Anterior cingulate cortex (tissue), 58 donors: ENCODE measurements around the gene KRTAP19-4.
"Not testable (repeated sequence)": the region's sequence is repeated elsewhere in the genome, so short reads cannot be mapped to it uniquely, and the experiment has no call there.

Experiments used
- DNase-seq, 58 donors: peaks; one replicate each; lab custom pipeline; 2025; lab: John Stamatoyannopoulos, UW

The KRTAP19-4 gene, protein sequence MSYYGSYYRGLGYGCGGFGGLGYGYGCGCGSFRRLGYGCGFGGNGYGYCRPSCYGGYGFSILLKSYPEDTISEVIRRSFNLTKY

DNA sequence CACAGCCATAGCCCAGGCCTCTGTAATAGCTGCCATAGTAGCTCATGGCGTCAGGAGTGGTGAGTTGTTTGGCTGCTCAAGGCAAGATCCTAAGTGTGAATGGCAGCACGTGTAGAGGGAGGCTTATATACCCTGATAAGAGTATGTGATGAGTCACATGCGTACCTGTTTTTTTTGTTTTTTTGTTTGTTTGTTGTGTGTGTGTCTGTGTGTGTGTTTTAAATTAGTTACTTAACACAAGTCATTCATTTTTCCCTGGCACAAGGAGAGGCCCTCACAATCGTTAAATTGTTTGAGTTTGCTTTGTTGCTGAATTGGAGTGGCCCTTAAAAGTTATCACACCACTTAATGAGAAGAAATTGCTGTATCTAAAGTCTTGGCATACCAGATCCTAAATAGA is at the start of gene KRTAP19-4:
Gene KRTAP19-4 (minus strand): TSS at position 101 of the 400 bp plus-strand sequence. CDS start 55 bp downstream, at position 46.
- DNase-seq, result no peak

DNA sequence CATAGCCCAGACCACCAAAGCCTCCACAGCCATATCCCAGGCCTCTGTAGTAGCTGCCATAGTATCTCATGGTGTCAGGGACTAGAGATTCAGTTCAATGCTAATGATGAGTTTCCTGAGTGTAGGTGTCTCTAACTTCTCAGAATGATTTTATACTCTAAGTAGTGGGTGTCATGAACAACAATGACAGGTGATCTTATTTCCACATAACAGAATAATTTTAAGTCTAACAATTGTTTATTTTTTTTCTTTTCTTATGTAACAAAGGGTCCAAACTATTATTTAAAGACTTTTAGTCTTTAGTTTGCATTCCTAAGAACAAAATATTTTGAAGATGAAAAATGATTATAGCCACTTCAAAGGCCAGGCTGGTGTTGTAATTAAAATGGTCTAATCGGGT is 44.8 kb upstream of the KRTAP19-4 start, which contains the start of gene KRTAP19-6:
Gene KRTAP19-6 (minus strand): TSS at position 101 of the 400 bp plus-strand sequence. CDS start 31 bp downstream, at position 70.
- no peak for DNase-seq

DNA sequence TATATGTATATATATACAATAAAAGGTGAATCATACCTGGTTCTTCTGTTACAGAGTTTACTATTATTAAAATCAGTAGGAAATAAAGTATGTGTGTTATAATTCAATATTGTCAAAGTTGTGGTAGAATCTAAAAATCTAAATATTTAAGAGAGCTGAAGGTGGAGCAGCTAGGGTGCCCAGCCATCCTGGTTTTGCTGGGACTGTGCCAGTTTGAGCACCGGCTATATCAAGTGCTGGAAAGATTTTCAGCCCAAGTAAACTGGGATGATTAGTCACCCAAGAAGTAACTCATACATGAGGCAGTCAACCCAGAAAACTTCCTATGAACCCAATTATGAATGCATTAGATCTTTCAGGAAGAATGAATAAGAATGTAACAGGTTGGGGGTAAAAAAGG is 21.9 kb upstream of the KRTAP19-4 start:
- no peak for DNase-seq

DNA sequence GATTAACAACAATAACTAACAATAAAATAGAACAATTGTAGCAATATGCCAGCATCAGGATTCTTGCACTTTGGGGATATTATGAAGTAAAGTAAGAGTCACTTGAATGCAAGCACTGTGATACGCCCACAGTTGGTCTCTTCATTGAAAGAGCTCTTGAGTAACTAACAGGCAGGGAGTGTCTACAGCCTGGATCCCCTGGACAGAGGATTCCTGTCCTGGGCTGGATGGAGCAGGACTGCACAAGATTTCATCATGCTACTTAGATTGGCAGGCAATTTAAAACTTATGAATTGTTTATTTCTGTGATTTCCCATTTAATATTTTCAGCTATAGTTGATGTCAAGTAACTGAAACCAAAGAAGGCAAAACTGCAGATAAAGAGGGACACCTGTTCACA is 18.7 kb upstream of the KRTAP19-4 start:
- no peak for DNase-seq

DNA sequence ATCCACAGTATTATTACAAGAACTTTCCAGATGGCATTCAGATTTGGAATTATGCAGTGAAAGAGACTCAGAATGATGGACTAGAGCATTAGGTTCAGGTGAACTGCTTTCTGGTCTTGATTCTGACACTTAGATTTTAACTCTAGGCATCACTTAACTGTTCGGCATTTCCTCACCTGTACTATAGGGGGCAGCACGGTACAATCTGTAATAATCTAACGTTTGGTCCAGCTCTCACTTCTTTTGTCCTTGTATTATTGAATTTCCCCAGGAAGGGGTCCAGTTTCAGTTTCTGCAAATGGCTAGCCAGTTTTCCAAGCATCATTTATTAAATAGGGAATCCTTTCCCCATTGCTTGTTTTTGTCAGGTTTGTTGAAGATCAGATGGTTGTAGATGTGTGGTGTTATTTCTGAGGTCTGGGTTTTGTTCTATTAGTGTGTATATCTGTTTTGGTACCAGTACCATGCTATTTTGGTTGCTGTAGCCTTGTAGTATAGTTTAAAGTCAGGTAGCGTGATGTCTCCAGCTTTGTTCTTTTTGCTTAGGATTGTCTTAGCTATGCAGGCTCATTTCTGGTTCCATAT is 8.7 kb upstream of the KRTAP19-4 start:
- DNase-seq, result not testable (repeated sequence)

DNA sequence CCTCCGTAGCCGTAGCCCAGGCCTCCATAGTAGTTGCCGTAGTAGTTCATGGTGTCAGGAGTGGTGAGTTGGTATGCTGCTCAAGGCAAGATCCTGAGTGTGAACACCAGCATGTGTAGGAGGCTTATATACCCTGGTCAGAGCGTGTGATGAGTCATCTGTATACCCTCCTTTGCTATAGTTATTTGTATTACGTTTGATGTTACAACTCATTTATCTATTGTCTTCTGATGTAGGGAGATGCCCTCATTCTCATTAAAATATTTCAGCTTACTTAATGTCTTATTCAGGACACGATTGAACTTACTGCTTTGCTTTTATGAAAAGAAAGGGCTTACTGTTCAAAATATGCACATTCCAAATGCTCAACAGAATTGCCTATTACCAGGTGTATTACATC is 5.1 kb upstream of the KRTAP19-4 start, which contains the start of gene KRTAP19-5:
Gene KRTAP19-5 (minus strand): TSS at position 101 of the 400 bp plus-strand sequence. CDS start 51 bp downstream, at position 50.
- DNase-seq, result no peak

DNA sequence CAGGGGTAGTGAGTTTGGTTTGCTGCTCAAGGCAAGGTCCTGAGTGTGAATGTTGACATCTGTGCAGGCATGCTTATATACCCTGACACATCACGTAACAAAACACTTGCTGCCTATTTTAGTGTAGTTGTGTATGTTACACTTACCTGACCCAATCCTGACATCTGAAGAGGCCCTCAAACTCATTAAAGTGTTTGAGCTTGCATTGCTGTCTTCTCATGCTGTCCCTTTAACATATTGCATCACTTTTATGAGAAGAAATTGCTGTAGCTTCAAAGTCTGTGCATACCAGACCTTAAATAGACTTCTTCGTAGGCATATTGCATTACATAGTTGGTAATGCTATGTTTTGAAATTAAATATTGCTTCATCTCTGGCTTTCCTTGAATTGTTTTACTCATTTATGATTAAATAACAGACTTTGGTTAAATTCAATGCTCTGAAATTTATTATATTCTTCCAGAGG is 5.0 kb downstream of the KRTAP19-4 start, which contains the start of gene KRTAP19-3:
Gene KRTAP19-3 (minus strand): TSS at position 51 of the 466 bp plus-strand sequence. CDS start 56 bp downstream, outside the sequence.
- no peak for DNase-seq

DNA sequence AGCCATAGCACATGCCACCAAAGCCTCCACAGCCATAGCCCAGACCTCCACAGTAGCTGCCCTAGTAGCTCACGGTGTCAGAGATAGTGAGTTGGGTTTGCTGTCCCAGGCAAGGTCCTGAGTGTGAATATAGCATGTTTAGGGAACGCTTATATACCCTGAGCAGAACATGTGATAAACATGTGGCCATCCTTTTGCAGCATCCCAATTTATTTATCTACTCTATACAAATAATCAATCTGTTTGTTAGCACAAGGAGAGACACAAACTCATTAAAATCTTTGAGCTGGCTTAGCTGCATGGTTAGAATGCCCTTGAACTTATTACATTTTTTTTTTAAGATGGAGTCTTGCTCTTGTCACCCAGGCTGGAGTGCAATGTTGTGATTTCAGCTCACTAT is 9.6 kb downstream of the KRTAP19-4 start, which contains the start of gene KRTAP19-2:
Gene KRTAP19-2 (minus strand): TSS at position 101 of the 400 bp plus-strand sequence. CDS start 88 bp downstream, at position 13.
- no peak for DNase-seq

DNA sequence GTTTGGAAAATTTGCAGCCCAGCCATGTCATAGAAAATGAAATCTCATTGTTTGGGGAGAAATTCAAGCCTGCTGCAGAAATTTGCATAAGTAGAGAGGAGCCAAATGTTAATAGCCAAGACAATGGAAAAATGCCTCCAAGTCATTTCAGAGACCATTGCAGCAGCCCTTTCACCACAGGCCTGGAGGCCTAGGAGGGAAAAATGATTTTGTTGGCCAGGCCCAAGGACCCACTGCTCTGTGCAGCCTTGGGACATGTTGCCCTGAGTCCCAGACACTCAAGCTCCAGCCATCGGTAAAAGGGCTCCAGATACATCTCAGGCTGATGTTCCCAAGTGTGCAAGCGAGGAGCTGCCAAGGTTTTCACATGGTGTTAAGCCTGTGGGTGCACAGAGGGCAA is 10.8 kb downstream of the KRTAP19-4 start:
- DNase-seq, result no peak

DNA sequence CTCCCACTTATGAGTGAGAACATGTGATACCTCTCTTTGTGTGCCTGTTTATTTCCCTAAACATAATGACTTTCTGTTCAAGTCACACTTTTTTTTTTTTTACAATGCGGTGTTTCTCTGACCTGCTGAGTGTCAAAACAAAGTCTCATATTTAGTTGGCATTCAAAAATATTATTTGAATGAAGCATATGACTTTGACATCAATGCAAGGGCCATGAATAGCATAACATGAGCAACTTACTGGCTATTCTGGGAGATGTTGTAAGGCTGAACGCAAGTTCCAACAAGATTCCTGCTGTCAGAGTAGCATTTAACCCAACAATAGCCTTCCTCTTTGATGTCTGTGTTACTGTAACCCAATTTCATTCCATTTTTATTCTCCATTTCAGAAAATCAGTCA is 14.8 kb downstream of the KRTAP19-4 start:
- no peak for DNase-seq

DNA sequence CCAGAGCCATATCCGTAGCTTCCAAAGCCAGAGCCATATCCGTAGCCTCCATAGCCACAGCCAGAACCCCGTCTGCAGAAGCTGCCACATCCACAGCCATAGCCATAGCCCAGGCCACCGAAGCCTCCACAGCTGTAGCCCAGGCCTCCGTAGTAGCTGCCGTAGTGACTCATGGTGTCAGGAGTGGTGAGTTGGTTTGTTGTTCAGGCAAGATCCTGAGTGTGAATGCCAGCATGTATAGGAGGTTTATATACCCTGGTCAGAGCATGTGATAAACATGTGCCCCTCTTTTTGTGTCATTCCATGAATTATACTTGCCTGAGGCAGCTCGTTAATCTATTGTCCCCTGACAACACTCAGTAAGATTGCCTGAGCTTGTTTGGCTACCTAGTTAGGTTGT is 16.8 kb downstream of the KRTAP19-4 start, which contains the start of gene KRTAP19-1:
Gene KRTAP19-1 (minus strand): TSS at position 223 of the 400 bp plus-strand sequence. CDS start 50 bp downstream, at position 173.
- DNase-seq, result no peak

DNA sequence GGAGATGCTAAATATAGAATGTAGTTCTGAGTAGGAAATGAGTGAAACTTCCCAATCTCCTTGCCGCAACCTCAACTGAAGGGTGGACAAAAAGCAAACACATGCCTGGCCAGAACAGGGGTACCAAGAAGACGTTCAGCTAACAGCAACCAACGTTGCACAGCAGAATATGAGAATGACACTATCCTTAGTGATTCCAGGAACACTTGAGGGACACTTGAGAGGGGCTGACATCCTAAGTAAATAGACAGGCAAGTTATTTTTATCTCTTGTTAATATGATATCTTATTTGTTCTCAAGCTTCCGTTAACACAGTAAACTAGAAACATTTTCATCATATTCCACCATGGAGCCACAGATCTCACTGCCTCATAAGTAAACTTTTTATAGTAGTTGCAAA is 17.7 kb downstream of the KRTAP19-4 start:
- DNase-seq, result no peak

DNA sequence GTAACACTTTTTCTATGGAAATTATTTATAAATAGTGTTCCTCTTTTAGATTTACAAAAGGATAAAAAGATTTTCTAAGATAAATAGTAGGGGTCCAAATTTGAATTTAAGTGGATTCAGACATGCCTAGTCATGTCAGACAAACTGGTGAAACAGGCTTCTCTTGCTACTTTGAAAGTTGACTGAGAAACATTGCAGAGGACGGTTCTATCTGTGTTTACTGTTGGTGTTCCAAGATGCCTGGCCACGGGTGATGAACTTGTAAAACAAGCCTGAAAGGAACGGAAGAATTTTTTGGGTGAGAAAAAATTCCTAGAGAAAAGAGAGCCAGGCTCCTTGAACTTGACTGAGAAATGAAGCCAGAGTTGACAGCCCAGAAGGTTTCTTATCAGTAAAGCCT is 19.0 kb downstream of the KRTAP19-4 start:
- DNase-seq, result no peak

DNA sequence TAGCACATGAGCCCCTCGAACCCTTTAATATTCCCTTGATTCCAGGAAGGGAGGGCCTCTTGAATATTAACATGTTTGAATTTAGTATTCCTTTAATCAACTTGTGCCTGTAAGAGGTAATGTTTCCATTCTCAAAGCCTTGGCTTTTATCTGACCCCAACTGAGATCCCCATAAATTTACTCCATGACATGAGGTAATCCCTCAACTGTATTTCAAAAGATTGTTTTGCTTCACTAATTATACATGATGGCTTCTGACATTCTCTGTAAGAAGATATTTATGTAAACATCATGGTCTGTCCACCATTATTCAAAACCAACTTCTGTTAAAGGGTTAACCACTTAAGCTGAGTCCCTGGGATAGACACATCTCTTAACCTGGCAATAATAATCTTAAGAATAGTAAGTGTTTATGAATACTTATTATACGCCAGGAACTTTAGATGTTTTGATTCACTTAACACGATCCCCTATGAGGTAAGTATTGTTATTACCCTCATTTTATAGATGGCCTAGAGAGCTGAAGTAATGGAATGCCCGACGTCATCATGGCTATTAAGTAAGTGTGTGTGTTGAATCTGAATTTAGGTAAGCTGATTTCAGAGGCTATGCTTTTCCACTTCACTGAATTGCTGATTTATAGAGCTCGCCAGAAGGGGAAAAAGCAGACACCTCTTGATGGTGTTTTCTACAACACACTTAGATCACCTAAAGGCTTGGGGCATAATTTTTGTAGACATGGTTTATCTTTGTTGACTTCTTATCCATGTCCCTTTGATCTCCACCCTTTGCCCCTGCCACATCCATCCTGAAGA is 27.9 kb downstream of the KRTAP19-4 start:
- no peak for DNase-seq

DNA sequence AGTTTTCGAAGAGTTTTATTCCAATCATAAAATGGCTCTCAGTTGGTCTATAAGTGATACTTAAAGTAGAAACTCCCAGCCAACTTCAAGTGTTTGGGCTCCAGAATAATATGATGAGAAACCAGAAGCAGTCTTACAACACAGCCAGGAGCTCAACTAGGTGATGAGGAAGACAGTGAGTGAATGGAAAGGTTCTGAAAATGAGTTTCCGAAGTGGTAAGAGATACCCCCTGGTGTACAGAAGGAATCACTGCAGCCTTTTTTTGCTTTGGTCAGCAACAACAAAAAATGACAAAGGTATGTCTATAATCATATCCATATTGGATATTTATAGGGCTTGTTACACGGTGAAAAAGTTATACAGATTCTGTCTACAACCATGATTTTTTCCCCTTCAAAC is 33.3 kb downstream of the KRTAP19-4 start:
- DNase-seq, result no peak

DNA sequence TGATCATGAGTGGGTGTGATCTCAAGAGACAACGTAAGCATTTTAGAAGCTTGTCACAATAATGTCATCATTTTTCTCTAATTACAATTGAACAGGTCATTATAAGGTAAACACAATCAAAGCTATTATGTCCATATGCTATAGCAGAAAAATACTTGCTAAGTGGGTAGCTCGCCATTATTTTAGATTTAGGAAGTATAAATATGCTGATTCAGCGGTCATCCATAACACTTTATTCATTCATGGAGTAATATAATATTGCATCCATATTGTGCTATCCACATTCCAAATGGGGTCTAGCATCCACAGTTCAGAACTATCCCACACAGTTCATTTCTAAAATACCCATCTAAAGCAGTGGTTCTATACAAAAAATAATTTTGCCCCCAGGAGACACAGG is 48.5 kb downstream of the KRTAP19-4 start:
- DNase-seq, result no peak

DNA sequence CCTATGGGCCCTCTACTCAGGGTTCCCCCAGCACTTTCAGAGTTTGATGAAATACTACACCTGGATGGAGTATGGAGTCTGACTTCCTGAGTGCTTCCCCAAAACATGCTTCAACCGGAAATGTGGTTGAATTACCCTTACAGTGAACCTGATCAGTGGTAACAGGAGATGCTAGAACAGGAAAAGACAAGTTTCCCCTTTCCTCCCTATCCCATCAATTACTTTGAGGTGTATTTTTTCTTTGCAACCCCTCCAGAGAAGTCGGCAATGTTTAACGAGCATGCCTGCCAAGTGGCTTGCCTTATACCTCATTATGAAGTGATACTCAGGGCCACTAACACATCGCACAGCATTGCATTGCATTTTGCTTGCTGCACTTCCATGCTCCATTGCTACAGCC is 49.9 kb downstream of the KRTAP19-4 start:
- DNase-seq, result no peak
